Spinal cord (tissue), 10 donors: ENCODE results near the gene AEBP2. TPM values are rescaled to one million over a fixed set of nuclear protein-coding genes. Genes with fewer than 3 reads are reported as not detected.
"Not testable (repeated sequence)": the region's sequence is repeated elsewhere in the genome, so short reads cannot be mapped to it uniquely, and the experiment has no call there.

Source experiments
- DNase-seq, 6 donors: peaks; one replicate each; pipeline versions ENCODE4 v3.0.0 to v3.0.0-alpha.2; 2013 to 2015; ENCODE audit warnings: low spot score in 6 of 6, low read depth in 4 of 6
- H3K27ac ChIP-seq: one replicate; pipeline ENCODE4 v1.5.1; 2013; ENCODE audit warnings: low read depth, low read length, control low read depth
- H3K27me3 ChIP-seq: one replicate; pipeline ENCODE4 v1.6.1; 2013; ENCODE audit warnings: low read length; ENCODE audit not compliant: control insufficient read depth, insufficient read depth
- H3K36me3 ChIP-seq: one replicate; pipeline ENCODE4 v1.6.1; 2013; ENCODE audit warnings: low read length; ENCODE audit not compliant: control insufficient read depth, insufficient read depth
- H3K4me1 ChIP-seq: one replicate; pipeline ENCODE4 v1.6.1; 2013; ENCODE audit warnings: low read length; ENCODE audit not compliant: control insufficient read depth, insufficient read depth
- H3K4me3 ChIP-seq: one replicate; pipeline ENCODE4 v1.5.1; 2013; ENCODE audit warnings: low read depth, low read length, control low read depth
- H3K9me3 ChIP-seq: one replicate; pipeline ENCODE4 v1.6.1; 2013; ENCODE audit warnings: low read length; ENCODE audit not compliant: control insufficient read depth, insufficient read depth
- WGBS: methylation state at CpG from one replicate; pipeline ENCODE4 v1.1.5; 2013; ENCODE audit warnings: missing lambda C conversion rate; ENCODE audit not compliant: insufficient coverage; 5-methylcytosine and 5-hydroxymethylcytosine counted together
- polyA plus RNA-seq, 2 donors: library from polyadenylated mRNA; unstranded; fragments of 120-200 nt; gene quantifications; one replicate each; pipeline ENCODE4 v1.2.1, GENCODE V29; 2013; ENCODE audit not compliant: insufficient read length in 2 of 2
- total RNA-seq, 2 donors: library from RNA; depleted of rRNA in 1 of 2; stranded (reverse); fragments of 120-200 nt in 1 of 2; fragments of >200 nt in 1 of 2; gene quantifications; one replicate each; pipeline versions ENCODE4 v1.2.3 to v1.2.4, GENCODE V29; 2013 to 2014
- donor health status: healthy.

Gene AEBP2
- total and polyA plus RNA-seq, 4 donors = 21.9 to 54.5 (median 30.5) TPM

DNA sequence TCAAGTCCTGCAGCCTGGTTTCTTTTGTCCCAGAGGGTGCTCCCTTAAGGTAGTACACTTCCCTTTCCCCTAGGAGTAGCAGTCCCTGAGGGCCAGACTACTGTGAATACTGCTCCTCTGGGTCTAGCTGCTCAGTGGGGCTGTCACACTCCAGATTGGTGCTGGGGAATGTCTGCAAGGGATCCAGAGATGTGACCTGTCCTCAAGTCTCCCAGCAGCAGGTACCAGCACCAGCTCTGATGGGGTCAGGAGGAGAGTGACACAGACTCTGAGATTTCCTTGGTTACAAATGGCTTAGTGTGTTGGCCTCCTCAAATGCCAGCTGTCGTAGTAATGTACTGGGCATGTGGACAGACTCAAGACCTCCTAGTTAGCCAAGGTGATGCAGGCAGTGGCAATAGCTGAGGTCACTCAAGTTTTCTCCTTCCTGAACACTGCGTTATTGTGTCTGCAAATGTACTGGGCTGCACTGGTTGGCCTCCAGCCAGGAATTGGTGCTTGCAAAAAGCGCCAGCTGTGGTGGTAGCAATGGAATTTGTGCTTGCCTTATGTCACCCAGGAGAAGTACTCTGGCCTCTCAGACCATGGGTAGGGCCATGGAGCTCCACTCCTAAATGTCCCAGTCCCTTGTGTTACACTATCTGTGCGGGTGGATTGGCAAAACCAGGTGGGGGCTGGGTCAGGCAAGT lies 36.4 kb upstream of the AEBP2 start:
- 75% methylated on average over 4 of the region's 4 CpGs for WGBS

DNA sequence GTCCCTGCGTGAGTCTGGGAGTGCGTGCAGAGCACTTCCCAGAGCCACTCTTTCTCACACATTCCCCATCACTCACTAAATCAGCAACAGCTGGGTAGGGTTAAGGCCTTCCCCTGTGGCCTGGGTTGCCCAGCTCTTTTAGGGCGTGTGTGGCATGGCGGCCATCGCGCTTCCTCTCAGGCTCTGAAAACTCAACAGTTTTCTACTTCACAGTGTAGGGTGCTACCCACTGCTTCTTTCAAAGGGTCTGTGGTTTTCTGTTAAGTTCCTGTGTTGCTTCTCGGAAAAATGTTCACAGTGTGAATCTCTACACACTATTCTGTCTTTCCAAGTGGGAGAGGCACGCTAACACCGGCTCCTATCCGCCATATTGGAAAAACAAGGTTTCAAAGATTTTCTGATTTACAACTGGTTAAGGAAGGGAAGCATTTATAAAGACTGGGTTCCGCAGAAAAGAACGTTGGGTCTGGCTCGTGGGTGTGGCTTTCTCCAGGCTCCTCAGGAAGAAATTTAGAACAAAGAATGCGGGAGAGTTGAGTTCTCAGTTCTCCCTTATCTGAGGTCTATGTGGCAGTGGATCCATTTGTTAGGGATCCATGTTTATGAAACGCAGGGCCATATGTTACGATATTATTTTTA lies 34.9 kb upstream of the AEBP2 start:
- Histone ChIP-seq H3K4me1 (no peaks in the 10 kb centered on the region), H3K27me3 (no peaks in the 10 kb centered on the region), H3K27ac (no peak overlapping the region), H3K36me3 (no peaks in the 10 kb centered on the region), H3K9me3 (no peaks in the 10 kb centered on the region), H3K4me3 (no peak overlapping the region)
- no peak for DNase-seq
- WGBS = 91% methylated on average over 10 of the region's 16 CpGs

More for the DNA sequence above, 36.4 kb upstream of the AEBP2 start:
- H3K27me3 ChIP-seq = no peaks in the 10 kb centered on the region
- H3K27ac ChIP-seq = no peak overlapping the region
- no peaks in the 10 kb centered on the region for H3K4me1 ChIP-seq
- no peaks in the 10 kb centered on the region for H3K9me3 ChIP-seq
- no peak overlapping the region for H3K4me3 ChIP-seq
- no peaks in the 10 kb centered on the region for H3K36me3 ChIP-seq
- peak in 2 of 6 donors; percentile 5 to 33 for DNase-seq

DNA sequence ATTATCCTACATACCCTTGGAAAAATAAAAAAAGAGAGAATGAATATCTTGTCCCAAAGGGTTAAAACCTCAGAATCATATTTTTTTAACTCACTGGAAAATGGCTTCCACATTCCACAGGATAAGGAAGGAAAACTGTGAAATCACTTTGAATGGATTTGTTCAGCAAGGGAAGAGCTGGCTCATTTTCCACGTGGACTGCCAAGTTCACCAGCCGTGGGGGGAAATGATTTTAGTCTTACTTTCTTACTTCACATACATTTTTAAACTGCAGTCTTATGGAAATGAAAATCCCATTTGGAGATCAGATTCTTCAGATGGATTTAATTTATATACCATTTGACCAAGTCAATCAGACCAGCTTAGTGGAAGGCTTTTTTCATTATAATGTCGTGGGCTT lies 29.9 kb upstream of the AEBP2 start:
- Histone ChIP-seq H3K27me3 (no peaks in the 10 kb centered on the region), H3K4me1 (no peaks in the 10 kb centered on the region), H3K36me3 (no peaks in the 10 kb centered on the region), H3K9me3 (no peaks in the 10 kb centered on the region), H3K4me3 (no peak overlapping the region), H3K27ac (no peak overlapping the region)
- no CpG with 5 or more reads among the region's 3 CpGs for WGBS
- peak in 2 of 6 donors; percentile 13 to 54 for DNase-seq

DNA sequence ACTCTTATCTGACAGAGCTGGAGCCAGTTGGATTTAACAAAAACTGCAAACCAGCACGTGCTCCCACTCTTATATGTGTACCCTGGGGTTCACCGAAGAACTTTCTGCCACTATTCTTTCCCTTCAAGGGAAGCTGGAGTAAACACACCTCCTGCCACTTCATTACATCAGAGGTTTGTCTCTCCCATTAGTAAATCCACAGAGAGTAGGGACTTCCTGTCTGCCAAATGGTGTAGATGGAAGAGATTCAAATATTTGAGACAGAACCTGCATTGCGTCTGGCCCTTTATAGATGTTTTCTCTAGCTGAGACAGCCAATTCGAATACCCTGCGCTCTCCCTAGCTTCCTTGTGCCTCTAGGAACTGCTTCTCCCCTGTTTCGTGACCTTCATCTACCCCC lies 29.1 kb upstream of the AEBP2 start:
- Histone ChIP-seq H3K36me3 (no peaks in the 10 kb centered on the region), H3K4me3 (no peak overlapping the region), H3K27ac (no peak overlapping the region), H3K4me1 (no peaks in the 10 kb centered on the region), H3K9me3 (no peaks in the 10 kb centered on the region), H3K27me3 (no peaks in the 10 kb centered on the region)
- WGBS = 46% methylated on average over 3 of the region's 6 CpGs
- no peak for DNase-seq

DNA sequence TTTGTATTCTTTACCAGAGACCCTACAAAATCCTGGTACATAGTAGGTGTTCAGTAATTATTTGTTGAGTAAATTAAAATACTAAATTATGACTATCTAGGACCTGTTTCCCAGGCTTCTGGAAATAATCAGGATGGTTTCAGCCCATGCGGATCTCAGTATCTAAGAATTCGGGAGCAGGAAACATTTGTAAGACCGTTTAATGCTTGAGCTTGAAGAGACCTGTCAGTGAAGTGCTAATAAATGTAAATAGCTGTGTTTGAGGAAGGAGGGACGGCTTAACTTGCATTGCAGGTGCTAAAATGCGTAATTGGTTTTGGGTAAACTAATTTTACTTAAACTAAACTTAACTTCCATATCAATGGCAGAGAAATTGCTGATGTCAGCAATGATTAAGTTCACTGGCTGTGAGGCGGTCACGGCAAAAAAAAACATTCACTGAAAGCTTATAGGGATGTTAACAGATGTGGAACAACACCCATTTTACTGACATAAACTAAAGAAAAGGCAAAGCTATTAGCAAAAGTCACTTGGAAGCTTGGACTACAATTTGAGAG lies 28.6 kb upstream of the AEBP2 start:
- DNase-seq = no peak
- no peaks in the 10 kb centered on the region for H3K27me3 ChIP-seq
- no peaks in the 10 kb centered on the region for H3K9me3 ChIP-seq
- 54% methylated on average over 3 of the region's 7 CpGs for WGBS
- no peaks in the 10 kb centered on the region for H3K36me3 ChIP-seq
- H3K27ac ChIP-seq = no peak overlapping the region
- H3K4me1 ChIP-seq = no peaks in the 10 kb centered on the region
- H3K4me3 ChIP-seq = no peak overlapping the region

DNA sequence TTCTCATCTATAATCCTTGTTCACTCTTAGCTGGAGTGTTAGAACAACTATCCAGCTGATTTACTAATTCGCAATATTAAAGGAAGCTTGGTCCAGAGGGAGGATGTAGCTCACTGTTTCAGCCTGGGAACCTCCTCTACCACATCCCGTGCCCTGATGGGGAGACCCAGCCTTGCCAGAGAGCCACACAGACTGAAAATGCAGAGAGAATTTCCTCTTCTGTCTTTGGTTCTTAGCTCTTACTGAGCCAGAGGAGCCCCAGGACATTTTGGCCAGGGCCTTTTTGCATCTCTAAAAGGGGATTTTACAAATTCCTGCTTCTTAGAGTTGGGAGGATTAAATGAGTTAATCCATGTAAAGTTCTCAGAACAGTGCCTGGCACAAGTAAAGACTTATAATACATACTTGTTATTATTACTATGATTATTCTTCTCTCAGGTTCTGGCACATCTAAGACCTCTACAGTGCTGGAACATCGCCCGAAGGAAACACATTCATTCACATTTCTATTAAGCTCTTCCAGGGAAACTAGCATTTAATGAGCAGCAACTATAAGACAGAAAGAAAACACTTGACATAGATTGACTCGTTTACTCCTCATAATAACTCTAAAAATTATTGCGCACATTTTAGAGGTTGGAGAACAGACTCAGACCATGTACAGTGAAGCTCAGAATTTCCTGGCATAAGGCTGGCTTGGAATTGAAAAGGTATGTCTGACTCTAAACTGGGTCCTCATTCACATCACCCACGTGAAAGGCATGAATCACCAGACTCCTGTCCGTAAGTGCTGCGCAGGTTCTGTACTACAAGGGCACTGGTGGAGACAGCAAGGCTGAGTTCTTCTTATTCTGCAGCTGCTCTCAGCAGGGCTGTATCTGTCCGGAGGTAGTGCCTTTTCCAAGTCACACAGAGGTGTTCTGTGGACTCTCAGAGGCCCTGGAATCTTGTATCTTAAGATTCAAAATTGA lies 27.8 kb upstream of the AEBP2 start:
- Histone ChIP-seq H3K36me3 (no peaks in the 10 kb centered on the region), H3K4me1 (no peaks in the 10 kb centered on the region), H3K4me3 (no peak overlapping the region), H3K9me3 (no peaks in the 10 kb centered on the region), H3K27ac (no peak overlapping the region), H3K27me3 (no peaks in the 10 kb centered on the region)
- 89% methylated on average over 6 of the region's 10 CpGs for WGBS
- no peak for DNase-seq

DNA sequence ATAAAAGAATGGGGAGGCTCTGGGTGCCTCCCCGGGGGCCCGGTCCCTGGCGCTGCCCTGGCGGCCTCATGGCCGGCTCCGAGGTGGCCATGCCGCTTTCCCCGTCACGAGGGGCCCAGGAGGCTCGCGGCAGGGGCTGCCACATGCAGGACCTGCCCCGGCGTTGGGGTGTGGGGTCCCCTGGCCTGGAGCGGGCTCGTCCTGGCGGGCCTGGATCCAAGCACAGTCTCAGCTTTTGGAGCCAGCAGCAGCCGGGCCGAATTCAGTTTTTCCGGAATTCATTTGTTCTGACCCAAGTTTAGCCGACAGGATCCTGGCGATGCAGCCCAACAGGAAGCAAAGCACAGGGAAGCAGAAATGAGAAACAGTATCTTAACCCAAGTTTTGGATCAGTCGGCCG lies 26.4 kb upstream of the AEBP2 start:
- no peak overlapping the region for H3K4me3 ChIP-seq
- H3K36me3 ChIP-seq = no peaks in the 10 kb centered on the region
- H3K27me3 ChIP-seq = no peaks in the 10 kb centered on the region
- no peaks in the 10 kb centered on the region for H3K9me3 ChIP-seq
- no peak for DNase-seq
- H3K4me1 ChIP-seq = no peaks in the 10 kb centered on the region
- no peak overlapping the region for H3K27ac ChIP-seq
- WGBS = 94% methylated on average over 23 of the region's 23 CpGs

DNA sequence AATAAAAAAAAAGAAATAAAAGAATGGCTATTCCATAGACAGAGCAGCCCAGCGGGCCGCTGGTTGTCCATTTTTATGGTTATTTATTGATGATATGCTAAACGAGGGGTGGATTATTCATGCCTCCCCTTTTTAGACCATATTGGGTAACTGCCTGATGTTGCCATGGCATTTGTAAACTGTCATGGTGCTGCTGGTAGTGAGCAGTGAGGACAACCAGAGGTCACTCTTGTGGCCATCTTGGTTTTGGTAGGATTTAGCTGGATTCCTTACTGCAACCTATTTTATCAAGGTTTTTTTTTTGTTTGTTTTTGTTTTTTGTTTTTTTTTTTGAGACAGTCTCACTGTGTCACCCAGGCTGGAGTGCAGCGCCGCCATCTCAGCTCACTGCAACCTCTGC lies 25.7 kb upstream of the AEBP2 start:
- not testable (repeated sequence) for H3K9me3 ChIP-seq, DNase-seq
- 93% methylated on average over 3 of the region's 5 CpGs for WGBS

DNA sequence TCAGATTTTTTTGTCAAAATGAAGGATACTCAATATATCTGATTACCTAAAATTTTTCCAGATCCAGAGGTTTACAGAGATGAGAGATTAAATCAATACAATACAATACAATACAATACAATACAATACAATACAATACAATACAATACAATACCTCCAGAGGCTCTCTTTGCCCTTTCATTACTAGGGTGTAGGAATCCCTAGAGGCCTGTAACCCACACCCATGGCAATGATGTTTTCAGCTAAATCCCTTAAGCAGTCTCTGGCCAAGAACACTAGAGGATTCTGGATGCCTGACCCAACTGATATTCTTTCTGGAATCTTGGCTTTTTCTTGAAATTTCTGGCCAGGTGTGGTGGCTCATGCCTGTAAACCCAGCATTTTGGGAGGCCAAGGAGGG lies 23.7 kb upstream of the AEBP2 start:
- Histone ChIP-seq H3K27ac (no peak overlapping the region), H3K27me3 (no peaks in the 10 kb centered on the region), H3K4me1 (no peaks in the 10 kb centered on the region), H3K36me3 (no peaks in the 10 kb centered on the region), H3K4me3 (no peak overlapping the region), H3K9me3 (no peaks in the 10 kb centered on the region)
- no peak for DNase-seq

More for the DNA sequence above, 25.7 kb upstream of the AEBP2 start:
- H3K27ac ChIP-seq, H3K4me1 ChIP-seq, H3K36me3 ChIP-seq, H3K27me3 ChIP-seq, H3K4me3 ChIP-seq: not testable (repeated sequence)
